Lung microvascular endothelial cell (primary cell): ENCODE measurements around the gene DCTN4. TPM values are rescaled to one million over a fixed set of nuclear protein-coding genes. Genes with fewer than 3 reads are reported as not detected.

ENCODE experiments used
- DNase-seq, 2 donors: peaks; one replicate each; pipeline versions ENCODE4 v3.0.0 to v3.0.0-alpha.2; 2010; ENCODE audit warnings: low read depth in 2 of 2
- total RNA-seq: library from RNA; depleted of rRNA; stranded (reverse); fragments of >200 nt; gene quantifications from 2 replicates; pipeline ENCODE4 v1.2.1, GENCODE V29; 2014

The DCTN4 gene
- total RNA-seq, 1 donor from 2014 or later: 23.6 TPM

DNA sequence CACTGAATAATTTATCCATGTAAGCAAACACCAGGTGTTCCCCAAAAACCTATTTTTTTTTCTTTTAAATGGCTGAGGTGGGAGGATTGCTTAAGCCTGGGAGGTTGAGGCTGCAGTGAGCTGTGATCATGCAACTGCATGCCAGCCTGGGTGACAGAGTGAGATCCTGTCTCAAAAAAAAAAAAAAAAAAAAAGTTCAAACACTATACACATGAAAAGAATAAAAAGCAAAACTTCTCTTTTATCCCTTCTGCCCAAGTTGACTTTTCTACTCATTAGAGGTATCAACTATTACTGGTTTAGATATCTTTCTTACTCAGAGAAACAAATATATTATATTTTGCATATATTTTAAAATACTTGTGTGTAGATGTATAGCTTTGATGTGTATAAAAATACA lies 17.8 kb downstream of the DCTN4 start:
- no peak for DNase-seq

DNA sequence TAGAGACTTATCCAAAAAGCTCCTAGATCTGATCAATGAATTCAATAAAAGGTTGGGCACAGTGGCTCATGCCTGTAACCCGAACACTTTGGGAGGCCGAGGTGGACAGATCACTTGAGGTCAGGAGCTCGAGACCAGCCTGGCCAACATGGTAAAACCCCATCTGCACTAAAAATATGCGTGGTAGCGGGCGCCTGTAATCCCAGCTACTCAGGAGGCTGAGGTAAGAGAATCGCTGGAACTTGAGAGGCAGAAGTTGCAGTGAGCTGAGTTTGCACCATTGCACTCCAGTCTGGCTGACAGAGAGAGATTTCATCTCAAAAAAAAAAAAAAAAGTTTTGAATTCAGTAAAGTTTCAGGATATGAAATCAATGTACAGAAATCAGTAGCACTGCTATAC lies 20.0 kb downstream of the DCTN4 start:
- DNase-seq: no peak

DNA sequence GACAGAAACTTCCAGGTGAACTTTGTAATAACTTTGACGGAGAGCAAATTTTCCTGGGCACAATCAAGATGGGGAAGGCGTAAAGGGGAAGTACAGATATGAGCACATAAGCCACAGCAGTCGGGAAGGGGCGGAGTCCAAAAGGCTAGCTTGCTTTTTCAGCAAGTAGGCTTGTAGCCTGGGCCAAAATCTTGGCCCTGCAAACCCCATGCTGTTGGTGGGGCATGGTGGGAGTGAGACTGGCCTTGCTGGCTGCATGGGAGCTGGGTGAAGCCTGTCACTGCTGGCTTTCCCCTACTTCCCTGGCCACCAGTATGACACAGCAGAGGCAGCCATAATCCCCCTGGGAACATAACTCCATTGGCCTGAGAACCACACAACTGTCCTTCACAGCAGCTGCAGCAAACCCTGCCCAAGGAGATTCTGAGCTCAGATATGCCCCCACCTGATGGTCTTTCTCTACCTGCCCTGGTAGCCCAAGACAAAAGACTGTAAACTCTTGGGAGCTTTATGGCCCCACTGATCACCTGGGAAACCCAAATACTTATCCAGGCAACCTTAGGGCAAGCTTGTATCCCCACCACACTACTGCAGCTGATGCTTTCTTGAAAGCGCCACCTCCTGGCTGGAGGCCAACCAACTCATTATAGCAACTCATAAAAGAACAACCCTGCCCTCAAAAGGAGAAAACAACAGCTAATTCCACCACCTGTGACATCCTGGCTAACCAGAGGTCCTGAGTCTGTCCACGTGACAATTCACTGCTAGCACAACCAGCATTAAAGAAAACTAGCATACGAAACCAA lies 24.0 kb downstream of the DCTN4 start:
- no peak for DNase-seq

DNA sequence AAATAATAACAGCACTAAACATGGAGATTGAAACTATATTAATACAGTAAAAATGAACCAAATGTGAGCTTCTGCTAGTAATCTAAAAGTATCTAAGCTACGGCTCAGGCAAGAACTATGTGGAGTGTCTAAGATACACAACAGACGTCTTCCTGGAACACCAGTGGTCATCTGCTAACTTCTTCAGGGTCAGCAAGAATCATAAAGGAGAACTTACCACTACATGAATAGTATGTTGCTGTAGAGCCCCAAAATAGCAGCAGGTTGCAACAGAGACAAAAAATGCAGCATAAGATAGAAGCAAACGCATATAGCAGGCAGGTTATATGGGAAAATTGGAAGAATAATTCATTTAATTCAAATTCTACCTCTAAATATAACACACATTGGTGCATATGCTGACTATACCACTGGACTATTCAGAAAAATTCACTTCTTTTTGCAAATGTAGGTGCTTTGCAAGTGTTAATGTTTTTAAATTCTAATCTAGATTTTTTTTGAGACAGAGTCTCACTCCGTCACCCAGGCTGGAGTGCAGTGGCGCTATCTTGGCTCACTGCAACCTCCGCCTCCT lies 27.1 kb downstream of the DCTN4 start:
- DNase-seq: no peak

DNA sequence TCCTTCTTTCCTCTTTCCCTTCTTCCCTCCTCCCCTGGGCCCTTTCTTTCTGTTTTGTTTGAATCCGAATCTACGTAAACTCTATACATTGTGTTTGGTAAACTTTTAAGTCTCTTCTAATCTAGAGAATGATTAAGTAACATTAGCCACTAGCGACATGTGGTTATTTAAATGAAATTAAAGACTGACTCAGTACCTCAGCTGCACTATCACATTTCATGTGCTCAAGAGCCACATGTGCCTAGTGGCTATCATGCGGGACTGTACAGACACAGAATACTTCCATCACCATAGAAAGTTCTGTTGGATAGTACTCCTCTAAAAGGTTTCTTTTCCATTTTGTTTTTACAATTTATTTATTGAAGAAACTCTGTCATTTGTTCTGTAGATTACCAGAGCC lies 29.0 kb downstream of the DCTN4 start:
- no peak for DNase-seq

DNA sequence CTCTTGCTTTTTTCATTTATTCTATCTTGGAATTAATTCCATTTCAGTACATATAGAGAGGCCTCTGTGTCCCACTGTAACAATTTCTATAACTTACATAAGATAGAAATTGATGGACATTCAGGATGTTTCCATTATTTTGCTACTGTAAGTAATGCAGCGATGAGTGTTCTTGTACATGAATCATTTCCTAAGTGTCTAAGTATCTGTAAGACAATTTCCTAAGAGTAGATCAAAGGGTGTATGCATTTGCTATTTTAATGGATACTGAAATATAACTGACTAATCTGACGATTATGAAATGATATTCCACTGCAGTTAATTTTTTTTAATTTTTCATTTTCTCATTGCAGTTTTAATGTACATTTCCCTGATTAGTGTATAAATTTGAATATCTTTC lies 35.0 kb downstream of the DCTN4 start:
- peak in 1 of 2 donors; percentile 43 for DNase-seq

DNA sequence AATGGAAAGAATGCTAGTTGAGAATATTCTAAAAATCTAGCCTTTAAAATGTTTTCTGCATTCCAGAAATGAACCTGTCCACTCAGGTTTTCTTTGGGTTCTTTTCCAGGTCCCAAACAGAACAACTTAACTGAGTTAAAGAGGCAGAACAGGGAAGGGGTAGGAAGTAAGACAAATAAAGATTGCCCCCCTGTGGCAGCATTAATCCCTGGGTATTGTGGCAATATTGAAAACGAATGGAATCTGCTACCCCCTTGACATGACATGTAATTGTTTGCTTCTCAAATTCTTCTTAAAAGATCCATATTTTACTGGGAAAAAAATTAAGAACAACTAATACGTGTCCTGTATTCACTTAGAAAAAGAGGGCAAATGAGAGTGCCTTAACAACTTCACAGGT lies 48.7 kb downstream of the DCTN4 start:
- DNase-seq: peak; percentile 4 to 37

DNA sequence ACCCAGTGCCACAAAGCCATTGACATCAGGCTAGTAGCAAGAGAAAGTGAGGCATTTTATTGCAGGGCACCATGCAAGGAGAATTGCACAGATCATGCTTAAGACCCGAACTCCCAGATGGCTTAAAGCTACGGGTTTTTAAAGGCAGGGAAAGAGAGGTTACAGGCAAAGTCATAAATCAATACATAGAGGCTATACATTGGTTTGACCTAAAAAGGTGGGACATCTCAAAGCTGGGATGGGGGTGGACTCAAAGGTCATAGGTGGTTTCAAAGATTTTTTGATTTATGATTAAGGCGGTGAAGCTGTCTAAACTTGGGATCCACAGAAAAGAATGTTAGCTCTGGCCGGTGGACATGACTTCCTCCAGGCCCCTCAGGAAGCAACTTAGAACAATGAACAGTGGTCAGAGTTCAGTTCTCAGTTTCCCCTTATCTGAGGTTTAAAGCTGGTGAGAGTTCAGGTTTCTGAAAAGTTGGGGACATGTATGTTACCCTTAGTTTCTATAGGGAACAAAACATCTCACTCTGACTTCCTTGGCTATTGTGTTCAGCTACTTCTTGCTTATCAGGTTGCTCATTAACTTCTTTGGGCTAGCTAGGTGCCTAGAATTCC lies 51.9 kb downstream of the DCTN4 start:
- peak; percentile 41 to 57 for DNase-seq

DNA sequence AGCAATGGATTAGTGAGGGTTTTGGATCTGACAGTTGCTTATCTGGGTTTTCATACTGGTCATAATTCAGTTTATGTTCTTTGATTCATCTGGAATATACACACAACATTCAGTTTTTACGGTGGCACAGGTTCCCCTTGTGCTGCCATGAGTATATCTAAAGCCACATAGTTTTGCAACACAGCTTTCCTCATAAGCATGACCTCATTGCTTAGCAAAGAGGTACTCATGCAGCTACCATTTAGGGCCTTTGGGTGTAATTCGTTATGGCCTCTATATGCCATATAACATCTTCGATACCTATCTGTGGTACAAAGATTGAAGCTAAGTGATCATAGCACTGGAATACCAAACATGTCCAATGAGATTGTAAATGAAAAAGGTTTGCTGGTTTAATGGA lies 55.1 kb downstream of the DCTN4 start:
- no peak for DNase-seq

DNA sequence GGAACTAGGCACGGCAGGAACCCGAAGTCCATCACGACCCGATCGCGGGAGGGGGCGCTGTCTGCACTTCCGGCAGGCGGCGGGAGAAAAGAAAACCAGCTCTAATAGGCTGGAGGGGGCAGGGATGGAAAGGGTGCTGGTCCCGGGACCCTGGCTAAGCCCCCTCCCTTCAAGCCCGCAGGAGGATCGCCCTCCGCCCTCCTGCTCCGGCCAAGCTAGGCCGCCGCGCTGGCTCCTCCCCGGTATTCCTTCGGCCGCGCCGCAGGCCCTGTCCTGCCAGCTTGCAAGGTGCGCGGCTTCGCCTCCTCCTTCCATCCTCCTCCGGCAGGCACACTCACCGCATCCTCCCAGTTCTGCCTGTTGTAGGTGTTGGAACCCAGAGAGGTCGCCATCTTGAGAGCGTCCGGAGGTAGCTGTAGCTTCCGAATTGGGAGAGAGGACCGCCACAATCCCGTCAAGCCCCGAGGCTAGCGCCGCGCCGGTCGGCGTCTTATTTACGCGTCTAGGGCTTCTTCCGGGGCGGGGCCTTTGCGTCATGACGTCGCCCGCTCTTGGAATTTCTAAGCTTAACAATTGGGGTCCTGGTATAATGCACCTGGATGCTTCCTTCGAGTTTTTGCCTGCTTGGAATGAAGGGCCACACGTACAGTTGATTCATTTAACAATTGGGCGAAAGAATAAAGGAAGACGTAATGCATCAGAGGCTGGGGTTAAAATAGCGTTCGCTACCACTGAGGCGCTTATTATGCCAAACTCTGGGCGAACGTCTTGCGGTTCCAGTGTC lies 58.0 kb downstream of the DCTN4 start, which contains the start of gene RBM22:
RBM22 (minus strand) TSS at position 469 of the 784 bp plus-strand sequence; CDS start at position 392, 77 bp downstream.
- DNase-seq: peak; percentile 90 to 92

DNA sequence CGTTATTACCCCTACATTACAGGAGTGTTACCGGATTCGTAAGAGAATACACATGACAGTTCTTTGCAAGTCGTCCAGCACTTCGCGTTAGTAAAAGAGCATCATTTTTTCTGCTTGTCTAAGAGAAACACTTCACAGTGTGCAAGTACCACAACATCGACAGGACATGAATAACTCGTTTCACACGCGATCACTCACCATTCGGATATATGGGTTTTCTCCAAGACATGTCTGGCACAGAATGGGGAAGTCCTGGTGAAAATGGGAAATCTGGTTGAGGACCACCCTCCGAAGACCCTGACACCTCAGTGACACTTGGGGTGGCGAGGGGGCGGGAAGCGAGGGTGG lies 58.6 kb downstream of the DCTN4 start:
- DNase-seq: no peak

DNA sequence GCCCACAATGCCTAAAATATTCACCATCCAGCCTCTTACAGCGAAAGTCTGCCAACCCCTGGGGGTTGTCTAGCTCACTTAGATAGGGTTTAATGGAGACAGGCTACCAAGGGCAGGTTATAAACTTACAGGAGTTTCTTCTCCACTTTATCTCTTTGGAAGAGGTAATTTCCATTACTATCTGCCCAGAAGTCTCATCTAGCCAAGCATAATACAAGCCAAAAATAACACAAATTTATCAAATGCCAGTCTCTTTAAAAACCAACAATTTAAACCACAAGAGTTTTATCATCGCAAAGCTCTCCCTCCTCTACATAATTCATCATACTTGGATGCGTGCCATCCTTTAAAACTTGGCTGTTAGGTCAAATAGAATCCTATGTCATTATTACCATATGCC lies 64.2 kb downstream of the DCTN4 start:
- no peak for DNase-seq

DNA sequence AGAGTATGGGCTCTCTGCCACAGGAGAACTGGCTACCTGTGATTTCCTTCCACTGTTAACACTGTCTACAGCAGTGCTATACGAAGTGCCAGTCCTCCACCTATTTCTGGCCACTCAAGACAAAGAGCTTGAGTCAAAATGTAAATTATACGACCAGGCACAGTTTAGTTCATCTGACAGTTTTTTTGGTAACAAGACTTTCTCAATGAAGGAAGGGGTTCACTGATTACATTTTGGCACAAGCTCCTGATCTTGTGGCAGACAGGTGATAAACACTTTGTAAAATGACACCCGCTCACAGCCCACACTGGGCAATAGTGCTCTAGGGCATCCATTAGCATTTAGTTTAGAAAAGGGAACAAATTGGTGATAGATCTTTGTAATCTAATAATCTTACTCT lies 66.5 kb downstream of the DCTN4 start:
- DNase-seq: no peak

DNA sequence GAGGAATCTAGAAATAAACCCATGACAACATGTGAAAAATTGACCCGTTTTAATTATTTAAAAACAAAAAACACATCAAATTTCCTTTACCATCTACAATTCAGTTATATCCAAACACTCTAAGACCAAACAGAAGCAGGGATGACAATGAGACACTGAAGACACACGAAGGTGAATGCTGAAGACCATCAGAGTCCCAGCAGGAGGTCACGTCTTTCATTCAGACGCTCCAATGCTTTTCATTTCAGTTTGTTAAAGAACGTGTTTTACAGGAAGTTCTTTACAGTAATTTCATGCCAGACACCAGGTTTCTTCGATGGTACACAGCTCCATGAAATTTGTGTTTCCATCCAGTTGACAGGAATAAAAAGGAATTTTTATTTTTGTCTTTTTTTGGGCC lies 68.1 kb downstream of the DCTN4 start:
- DNase-seq: no peak

DNA sequence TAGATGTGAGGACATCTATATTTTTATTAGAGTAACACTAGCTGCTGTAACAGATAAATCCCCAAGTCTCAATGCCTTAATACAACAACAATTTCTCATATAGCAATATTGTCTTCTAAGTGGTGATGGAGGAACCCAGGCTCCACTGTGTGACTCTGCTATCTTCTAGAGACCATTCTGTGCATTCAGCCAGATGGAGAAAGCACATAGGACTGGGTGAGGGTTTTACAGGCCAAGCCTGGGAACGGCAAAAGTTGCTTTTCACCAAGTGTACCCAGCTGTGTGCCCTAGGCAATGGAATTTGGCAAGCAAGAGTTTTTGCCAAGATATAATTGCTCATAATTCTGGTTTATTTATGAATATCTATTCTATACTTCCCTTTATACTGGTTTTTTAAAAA lies 69.7 kb downstream of the DCTN4 start:
- no peak for DNase-seq

DNA sequence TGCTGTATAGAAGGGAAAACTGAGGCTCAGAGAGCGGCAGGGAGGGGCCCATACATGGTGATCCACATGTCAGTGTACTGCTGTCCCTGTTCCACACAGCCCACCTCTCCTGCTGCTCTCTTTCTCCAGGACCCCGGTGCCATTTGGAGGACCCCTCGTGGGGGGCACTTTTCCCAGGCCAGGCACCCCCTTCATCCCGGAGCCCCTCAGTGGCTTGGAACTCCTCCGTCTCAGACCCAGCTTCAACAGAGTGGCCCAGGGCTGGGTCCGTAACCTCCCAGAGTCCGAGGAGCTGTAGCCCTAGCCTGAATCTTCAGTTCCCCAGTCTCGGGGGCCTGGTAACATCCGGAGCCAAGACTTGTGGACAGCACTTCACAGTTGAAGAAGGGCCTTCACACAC lies 82.2 kb downstream of the DCTN4 start:
- DNase-seq: no peak

DNA sequence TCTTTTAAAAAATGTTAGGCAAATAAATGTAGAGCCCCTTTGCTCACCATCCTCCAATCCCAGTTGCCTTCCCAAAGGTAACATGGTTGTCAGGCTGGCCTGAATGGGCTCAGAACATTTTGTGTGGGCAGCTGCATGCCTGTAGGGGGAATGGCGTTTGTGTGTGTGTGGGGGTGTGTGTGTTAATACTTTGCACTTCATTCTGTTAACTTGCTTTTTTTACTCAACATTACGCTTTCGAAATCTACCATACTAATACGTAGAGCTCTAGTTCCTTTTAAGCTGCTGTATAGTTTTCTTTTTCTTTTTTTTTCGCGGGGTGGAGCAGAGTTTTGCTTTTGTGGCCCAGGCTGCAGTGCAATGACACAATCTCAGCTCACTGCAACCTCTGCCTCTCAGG lies 83.7 kb downstream of the DCTN4 start:
- DNase-seq: no peak

DNA sequence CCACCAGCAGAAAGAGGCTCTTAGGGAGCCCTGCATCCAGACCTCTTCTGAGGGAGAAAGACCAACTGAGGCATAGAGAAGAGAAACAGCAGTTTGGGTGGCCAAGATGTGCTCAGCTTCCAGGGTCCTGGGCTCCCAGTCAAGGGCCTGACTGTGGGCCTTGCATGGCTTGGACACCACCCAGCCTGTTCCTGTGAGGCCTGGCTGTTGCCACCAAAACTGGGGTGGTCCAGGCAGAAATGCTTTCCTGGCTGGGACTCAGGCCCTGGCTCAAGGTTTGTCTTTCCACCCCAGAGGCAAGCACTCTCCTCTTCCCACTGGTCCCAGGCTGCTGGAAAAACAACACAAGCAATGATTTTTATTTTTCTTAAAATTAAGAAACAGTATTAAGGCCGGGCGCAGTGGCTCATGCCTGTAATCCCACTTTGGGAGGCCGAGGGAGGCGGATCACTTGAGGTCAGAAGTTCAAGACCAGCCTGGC lies 84.4 kb downstream of the DCTN4 start:
- no peak for DNase-seq

DNA sequence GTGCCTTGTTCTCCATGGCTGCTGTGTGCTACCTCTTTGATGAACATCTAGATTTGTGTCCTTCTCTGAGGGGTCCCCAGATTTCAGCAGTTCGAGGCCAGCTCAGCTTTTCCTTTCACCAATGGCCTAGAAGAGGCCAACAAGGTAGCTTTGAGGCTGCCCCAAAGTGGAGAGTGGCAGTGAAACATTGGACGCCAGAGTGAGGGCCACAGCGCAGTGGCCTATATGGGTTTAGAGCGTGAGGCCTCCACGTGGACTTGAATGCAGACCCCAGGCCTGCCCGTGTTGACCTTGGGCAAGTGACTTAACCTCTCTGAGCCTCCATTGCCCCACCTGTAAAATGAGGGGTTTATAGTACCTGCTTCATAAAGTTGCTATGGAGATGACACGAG lies 85.9 kb downstream of the DCTN4 start:
- no peak for DNase-seq

DNA sequence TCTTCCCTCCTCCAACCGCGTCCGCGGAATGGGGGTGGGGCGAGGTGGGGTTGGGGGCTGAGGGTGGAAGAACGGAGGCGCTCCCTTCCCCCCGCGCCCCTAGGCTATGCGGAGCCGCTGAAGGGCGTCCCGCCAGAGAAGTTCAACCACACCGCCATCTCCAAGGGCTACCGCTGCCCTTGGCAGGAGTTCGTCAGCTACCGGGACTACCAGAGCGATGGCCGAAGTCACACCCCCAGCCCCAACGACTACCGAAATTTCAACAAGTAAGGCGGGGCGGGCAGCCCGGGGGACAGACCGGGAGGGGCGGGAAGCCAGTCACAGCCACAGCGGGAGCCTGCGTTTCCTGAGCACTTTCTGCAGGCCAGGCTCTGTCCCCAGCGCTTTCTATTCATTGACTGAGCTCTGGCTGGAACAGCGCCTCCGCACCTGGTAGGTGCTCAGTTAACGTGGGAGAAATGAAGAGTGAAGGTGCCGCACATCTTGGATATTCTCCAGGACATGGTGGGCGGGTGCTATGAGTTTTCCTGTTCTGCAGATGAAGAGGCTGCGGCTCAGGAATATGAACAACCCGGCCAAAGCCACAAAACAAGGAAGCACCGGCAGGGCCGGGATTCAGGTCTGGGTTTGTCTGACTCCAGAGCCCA lies 86.5 kb downstream of the DCTN4 start:
- DNase-seq: peak; percentile 32 to 70

DNA sequence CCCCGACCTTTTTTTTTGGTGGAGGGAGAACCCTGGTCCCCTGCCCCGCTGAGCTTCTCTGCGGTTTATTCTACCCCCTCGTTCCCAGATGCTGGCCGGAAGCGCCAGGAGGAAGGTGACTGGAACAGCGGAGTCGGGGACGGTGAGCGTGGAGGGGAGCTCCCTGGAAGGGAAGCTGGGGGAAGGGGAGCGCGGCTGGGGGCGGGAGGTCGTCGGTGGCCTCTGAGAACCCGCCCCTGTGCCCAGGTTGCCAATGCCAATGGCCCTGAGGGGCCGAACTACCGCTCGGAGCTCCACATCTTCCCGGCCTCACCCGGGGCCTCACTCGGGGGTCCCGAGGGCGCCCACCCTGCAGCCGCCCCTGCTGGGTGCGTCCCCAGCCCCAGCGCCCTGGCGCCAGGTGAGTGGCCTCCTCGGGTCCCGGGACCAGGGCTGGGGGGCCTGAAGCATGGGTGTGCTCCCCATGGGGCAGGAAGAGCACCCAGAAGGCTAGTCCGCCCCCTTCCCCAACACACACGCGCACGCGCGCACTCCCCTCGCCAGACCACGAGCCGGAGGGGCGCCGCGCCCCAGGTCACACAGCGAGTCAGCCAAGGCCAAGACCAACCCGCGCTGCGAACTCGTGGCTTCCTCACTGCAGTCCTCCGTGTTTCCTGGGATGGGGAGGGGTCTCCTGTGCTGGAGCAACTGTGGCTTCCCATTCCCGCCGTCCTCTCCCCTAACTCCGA lies 87.1 kb downstream of the DCTN4 start:
- DNase-seq: no peak
